Breast epithelium (tissue), 3 donors: ENCODE results near the gene MRTFB.

Experiments used
- POLR2A ChIP-seq: fragments of 450-650 bp; IDR thresholded peaks from one replicate; pipeline ENCODE4 v1.6.1; 2016; ENCODE audit warnings: antibody characterized with exemption, mild to moderate bottlenecking, moderate library complexity
- POLR2AphosphoS5 ChIP-seq, 3 donors: sonication (generic); formaldehyde crosslinking; IDR thresholded peaks; one replicate each; pipeline ENCODE4 v1.6.1; 2017; ENCODE audit warnings: antibody characterized with exemption in 3 of 3
- TF ChIP-seq, protein P1 (sequence below), 3 donors: fragments of 450-650 bp; IDR thresholded peaks; one replicate each; pipeline ENCODE4 v1.5.1; 2016 to 2017; ENCODE audit warnings: antibody characterized with exemption in 3 of 3, mild to moderate bottlenecking in 3 of 3, moderate library complexity in 3 of 3

DNA sequence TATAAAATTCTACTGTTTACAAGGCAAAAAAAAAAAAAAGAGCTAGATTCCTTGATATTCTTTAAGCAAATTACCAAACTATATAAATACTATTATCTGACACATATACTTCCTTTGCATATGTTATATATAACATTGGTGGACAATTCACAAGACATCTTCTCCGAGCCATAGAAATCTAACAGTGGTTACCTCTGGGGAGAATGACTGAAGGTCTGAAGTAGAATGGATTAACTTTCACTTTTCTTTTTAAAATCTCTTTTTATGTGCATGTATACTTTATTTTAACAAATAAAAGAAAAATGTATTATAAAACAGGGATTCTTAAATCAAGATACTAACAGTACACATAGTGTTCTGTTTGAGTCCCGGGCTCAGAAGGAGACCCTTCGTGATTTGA, 131.0 kb downstream of the MRTFB start:
- TF ChIP-seq, protein P1, sequence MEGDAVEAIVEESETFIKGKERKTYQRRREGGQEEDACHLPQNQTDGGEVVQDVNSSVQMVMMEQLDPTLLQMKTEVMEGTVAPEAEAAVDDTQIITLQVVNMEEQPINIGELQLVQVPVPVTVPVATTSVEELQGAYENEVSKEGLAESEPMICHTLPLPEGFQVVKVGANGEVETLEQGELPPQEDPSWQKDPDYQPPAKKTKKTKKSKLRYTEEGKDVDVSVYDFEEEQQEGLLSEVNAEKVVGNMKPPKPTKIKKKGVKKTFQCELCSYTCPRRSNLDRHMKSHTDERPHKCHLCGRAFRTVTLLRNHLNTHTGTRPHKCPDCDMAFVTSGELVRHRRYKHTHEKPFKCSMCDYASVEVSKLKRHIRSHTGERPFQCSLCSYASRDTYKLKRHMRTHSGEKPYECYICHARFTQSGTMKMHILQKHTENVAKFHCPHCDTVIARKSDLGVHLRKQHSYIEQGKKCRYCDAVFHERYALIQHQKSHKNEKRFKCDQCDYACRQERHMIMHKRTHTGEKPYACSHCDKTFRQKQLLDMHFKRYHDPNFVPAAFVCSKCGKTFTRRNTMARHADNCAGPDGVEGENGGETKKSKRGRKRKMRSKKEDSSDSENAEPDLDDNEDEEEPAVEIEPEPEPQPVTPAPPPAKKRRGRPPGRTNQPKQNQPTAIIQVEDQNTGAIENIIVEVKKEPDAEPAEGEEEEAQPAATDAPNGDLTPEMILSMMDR (IDR thresholded peaks at IDR 0.05): no peak
- TF ChIP-seq POLR2A: no peak
- TF ChIP-seq POLR2AphosphoS5 (IDR thresholded peaks at IDR 0.05): no peak
